ENCODE measurements around the gene SIGLEC7.

- TF ChIP-seq GLIS3 (CRISPR knock-in tag; IDR thresholded peaks at IDR 0.05) = no peak
- TF ChIP-seq ZFP30 (CRISPR knock-in tag; IDR thresholded peaks at IDR 0.05) = no peak
These were observed 46.1 kb downstream of the SIGLEC7 start for GRCh38 chr19:51188227-51188559.

All from SK-N-SH treated with all-trans-retinoic acid at 6 μM for 48 hours (cell line).